NCI-H510A treated with DMSO at 0.1 percent for 48 hours (cell line): ENCODE data around the gene CELF2.
"Not testable (repeated sequence)": the region's sequence is repeated elsewhere in the genome, so short reads cannot be mapped to it uniquely, and the experiment has no call there.

Experiments
- DNase-seq: peaks from one replicate; lab custom pipeline; 2025; lab: John Stamatoyannopoulos, UW

The CELF2 gene

DNA sequence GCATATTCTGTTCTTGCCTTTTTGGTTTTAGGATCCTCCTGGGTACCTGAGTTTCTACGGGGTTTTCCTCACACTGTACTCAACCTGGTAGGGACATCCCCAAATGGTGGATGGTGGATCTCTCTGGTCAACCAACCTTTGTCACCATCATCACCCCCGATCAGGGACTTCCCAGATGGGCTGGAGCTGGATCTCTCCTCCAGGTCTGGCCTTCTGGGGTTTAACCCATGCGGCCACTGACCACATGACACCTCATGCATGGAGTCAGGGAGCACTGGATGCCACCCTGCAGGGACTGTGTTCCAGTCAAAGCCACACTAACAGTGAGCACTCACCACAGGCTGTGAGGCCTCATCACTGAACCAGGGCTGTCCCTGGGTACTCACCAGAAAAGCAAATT, 80.0 kb downstream of the CELF2 start:
- no peak for DNase-seq

DNA sequence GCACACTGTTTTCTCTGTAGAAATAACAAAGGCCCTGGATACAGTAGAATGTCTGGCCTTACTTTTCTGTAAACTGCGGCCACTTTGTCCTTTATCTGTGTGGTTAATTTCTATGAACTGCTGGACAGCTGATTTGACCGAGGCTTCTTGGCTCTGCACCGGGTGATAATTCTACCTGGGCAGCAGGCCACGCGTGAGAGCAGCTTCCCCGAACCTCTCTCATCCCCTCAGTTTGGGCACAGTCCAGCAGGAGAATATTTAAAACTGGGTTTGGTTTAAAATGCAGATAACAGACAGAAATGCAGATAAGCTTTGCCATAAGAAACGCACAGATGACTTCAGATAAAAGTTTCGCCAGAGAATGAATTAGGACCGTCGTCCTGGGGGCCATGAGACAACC, 81.0 kb downstream of the CELF2 start:
- DNase-seq, result no peak

DNA sequence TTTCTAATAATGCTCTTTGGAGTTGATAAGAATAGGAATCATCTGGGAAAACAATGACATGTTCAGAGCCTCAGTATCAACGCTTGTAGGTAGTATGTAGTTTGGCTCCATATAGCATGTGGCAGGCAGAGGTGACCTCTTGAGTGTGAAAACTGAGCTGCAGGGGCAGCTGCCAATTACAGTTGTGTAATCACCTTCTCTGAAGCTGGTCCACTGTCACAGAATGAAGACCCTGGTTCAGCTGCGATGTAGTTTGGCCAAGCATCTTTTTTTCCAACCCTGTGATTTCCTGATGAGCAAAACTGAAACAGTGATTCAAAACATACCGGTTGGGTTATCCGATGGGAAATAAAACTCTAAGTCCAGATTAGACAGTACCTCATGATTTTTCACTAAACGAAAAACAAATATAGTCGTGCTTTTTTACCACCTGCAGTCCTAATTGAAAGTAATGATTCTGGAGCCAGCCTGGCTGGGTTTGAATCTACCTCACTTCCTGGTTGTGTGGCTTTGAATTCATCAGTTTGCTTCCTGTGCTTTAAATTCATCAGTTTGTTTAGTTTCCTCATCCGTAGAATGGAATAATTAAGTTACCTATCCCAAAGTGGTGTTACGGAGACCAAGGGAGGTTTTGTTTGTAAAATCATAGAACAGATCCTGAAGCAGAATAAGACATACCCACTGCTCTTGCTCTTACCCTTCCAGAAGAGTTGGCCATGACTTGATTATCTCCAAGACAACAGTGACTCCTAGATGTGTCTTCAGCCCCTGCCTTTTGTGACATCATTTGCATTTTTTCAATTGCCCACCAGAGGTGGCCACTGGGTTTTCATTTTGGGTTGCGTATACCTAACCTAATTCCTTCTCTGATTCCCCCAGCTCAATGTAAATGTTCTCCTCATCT, 87.4 kb downstream of the CELF2 start:
- DNase-seq, result no peak

DNA sequence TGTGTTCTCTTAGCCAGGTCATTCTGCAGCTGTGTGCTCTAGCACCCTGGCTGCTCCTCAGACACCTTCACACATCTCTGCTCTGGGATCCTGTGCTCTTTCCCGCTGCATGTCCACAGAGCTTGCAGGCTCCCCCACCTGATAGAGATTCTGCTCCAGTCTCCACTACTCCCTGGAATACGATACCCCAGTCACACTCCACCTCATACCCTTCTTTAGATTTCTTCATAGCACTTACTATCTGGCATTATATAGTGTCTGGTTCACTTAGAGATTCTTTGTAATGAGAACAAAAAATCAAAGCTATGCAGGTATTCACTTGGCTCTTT, 88.0 kb downstream of the CELF2 start:
- DNase-seq, result no peak

DNA sequence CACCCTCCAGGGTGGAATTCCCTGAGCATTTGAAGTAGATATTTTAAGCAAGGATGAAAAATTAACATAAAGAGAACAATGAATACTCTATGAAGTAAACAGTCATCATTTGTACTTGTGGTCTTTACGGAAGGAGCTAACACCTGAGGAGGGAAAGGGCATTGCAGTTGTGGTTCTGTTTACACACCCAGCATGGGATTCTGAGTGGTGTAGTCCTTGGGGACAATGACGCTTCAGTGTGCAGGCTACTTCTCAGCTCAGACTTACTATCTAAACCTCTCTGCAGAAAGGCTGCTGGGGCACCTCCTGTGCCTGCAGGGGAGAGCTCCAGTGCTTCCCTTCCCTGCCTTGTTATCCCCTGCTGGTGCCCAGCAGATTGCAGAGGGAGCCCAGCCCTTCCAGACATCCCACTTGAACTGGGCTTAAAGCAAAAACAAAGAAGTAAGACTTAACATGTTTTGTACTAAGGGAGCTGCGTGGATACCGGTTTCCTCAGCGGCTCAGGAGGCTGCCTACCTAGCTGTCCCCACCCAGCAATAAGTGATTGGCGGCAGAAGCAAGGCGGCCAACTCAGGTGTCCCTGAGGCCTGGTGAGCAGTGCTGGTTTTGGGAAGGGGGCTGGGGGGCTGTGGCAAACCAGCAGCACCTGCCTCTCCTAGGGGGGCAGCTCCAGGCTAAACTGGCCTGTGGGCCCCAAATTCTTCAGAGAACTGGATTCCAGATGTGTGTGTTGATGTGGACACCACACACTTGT, 89.1 kb downstream of the CELF2 start:
- DNase-seq, result no peak

DNA sequence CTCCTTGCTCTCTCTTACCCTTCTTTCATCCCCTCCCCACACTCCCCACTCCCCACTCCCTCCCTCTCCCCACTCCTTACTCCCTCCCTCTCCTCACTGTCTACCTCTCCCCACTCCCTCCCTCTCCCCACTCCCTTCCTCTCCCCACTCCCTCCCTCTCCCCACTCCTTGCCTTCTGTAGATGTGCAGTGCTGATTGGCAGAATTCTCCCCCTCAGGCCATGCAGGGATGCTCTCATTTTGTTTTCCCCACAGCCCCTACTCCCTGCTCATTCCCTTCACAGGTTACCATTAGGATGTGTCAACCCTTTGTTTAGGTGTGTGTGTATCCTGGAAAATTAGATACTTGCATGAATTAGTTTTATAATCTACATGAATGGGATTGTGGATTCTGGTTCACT, 90.3 kb downstream of the CELF2 start:
- no peak for DNase-seq

DNA sequence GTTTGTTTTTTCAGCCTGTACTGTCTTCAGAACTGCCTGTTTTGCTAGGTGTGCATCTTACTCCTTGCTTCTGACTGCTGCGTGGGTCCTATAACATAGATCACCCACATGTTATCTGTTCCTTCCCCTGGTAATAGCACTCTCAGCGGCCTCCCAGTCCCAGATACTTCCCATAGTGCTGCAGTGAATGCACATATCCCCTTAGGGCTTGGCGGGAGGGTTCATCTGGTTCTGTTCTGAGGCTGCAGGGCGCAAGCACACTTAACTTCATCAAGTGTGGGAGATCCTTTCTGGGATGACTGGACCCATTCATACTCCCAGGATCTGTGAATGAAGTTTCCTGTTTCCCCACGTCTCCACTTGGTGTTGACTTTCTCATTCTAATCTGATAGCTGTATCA, 90.7 kb downstream of the CELF2 start:
- no peak for DNase-seq

DNA sequence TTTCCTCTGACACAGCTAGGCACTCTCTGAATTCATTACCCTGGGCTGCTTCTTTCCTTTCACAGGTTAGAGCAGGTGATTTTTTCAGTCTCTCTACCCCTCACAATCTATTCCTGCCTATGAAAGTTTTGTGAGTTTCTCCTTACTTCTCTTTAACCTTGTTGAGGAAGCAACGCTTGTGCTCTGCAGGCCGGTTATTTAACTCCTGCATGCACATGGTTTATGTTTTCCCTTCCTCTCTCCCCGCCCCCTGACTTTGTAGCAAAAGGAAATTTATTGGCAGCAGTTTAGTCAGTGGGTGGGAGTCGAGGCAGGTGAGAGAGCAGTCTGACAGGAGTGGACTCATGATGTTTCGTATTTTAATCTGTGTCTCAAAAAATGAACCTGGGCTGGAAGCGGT, 91.9 kb downstream of the CELF2 start:
- DNase-seq, result no peak

DNA sequence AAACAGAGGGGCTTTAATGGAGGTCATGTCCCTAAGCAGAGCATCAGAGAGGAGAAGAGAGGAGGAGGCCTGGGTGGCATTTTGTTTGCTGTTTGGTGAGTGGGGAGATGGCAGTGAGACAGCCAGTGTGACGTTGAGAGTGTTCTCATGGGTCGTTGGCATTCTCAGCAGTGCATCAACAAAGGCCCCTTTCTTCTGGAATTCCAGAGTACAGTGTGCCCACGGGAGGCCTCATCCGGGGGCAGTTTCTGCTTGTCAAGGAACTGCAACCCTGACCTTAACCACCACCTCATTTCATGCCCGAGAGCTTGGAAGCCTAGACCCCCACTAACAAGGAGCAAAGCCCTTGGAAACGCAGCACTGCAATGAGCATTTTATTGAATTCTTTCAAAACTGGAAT, 92.9 kb downstream of the CELF2 start:
- no peak for DNase-seq

DNA sequence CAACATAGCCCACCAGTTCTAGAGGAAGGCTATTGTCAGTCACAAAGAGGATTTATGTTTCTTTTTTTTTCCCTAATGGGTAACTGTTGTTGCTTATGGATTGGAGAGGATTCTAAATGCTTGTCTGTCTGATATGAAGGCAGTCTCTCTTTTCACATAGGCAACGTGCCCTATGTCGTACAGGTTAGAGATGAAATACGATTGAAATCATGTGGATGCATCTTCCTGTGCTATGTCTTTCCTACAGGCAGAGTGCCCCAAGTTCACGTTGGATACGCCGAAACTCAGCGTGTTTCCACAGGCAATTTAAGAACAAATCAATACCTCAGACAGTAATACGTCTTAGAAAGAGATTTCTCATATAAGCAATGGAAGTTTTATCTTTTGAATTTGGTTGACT, 93.8 kb downstream of the CELF2 start:
- DNase-seq, result no peak

DNA sequence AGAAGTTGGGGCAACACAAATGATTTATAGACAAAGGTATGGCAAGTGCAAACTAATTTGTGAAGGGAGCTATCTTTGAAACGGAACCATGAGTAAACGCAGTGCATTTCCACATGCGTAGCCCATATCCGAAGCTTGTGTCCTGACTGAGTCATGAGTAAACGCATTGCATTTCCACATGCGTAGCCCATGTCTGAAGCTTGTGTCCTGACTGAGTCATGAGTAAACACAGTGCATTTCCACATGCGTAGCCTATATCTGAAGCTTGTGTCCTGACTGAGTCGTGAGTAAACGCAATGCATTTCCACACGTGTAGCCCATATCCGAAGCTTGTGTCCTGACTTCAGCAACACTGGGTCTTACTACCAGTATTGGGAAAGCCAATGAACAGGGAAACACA, 95.0 kb downstream of the CELF2 start:
- no peak for DNase-seq

DNA sequence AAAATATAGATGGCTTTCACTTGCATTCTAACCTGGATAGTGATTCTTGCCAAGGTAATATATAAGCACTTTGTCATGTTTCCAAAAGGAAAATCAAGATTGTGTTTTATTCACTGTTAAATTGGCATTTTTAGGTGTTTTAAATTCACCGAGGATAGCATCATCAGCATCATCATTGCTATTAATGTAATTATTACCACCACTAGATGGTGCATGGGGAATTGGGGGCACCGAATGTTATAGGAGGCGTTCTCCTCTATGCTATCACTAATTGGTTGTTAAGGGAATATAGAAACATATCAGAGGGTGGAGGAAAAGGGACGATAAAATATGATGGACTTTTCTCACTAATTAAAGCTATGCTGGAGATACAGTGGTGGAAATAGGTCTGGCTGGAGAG, 95.5 kb downstream of the CELF2 start:
- DNase-seq, result no peak

DNA sequence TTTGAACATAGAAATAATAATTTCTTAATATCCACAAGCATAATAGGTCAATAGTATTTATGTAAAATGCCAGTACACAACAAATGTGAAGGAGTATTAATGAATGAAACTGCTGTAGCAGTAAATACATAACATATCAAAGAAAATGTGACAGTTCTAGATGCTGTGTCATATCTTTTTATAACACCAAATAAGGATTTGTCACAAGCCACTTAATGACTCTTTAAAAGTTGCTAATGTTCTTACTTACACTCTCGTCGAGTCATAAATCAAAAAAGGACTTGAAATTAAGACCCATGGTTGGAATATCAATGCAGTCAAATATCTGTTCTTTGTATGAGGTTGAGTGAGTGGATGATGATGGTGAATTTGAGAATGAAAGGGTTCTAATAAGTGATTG, 96.6 kb downstream of the CELF2 start:
- no peak for DNase-seq

DNA sequence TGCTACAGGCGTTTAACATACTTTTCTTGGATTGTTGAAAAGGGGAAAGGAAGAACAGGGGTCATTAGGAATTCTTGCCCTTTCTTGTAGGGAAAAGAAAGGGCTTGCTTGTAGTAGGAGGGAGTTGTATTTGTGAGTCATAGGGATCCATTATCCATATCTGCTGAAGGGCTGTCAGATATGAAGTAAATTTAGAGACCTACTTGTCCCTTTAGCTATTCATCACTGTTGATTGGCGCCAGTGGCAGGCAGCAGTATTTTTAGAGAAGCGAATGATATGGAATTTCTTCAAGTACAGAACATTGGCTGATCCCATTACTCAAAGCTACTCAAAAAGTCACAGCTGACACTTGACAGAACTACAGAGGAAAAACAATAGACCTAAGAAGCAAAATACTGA, 97.7 kb downstream of the CELF2 start:
- no peak for DNase-seq

DNA sequence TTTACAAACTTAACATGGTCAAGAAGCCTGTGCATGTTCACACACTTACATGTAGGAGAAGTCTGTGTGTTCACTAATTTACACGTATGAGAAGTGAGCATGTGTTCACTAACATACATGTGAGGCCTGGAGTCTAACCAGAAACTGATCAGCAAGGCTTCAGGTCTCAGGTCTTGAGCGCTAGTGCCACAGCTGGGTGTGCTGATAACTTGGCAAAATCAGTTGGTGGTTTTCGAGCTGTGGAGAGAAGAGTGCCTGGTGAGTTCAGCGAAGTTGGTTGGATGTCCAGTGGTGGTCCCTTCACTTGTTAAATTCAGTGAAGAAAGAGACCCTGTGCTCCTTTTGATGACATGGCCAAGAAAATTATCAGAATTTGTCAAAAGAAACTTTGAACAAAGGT, 98.7 kb downstream of the CELF2 start:
- DNase-seq, result no peak

DNA sequence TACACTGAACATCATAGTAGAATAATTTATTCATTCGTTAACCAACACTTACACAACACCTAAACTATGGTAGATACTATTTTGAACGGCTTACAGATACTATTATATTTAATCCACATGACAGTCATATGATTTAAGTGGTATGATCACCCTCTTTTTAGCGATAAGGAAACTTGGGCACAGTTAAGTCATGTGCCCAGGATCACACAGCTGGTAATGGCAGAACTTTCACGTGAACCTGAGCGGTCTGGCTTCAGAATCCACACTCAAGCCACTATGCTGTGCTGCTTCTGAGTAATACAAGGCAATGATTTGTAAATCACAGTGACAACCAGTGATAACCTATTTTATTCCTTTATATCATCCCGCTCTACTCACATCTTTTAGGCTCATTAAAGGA, 99.1 kb downstream of the CELF2 start:
- DNase-seq, result no peak

DNA sequence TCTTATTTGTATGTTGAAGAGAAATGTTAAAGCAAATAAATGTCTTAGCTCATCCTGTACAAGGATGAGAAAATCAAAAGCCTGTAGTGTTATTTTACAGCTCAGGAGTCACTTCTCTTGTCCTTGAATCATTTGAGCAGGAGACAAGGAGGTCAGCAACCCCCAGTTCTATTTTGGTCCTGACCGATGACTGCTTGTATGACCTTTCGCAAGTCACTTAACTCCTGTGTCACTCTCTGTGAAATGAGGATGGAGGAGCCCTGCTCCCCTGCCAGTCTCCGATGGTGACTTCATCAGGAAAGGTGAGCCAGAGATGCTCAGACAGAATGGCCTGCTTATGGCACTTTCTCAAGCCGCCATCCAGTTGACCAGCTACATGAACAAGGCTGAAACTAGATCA, 101.0 kb downstream of the CELF2 start:
- DNase-seq, result no peak

DNA sequence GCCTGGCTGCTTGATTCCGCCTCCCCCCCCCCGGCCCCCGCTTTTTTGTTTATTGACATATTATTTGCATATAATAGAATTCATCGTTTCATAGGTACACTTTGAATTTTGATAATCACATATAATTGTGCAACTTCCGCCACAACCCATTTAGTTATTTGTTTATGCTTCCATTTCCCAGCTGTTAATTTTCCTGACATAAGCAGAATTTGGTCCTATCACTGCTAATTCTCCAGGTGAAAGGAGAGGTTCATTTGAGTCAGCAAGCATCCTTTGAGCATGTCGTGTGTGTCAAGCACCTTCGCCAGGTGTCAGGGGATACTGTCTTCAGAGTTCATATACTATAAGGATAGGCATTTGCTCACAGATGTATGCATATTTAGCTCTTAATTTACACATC, 102.2 kb downstream of the CELF2 start:
- no peak for DNase-seq

DNA sequence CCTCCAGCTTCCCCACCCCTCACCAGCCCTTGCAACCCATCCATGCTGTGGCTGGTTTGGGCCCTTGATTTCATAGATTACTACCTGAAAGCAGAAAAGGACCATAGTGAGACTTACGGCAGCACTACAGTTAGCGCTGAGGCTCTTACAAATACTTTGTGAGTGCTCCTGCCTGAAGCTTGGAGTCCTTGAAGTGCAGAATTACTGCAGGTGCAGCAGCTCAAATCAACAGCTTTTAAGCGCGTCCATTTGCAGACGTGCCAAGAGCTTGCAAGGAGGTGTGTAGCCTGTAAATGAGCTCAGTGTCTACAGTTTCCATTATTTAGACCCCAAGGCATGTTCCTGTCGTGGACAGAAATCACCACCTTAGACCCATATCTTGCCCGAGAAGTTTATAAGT, 103.0 kb downstream of the CELF2 start:
- no peak for DNase-seq

DNA sequence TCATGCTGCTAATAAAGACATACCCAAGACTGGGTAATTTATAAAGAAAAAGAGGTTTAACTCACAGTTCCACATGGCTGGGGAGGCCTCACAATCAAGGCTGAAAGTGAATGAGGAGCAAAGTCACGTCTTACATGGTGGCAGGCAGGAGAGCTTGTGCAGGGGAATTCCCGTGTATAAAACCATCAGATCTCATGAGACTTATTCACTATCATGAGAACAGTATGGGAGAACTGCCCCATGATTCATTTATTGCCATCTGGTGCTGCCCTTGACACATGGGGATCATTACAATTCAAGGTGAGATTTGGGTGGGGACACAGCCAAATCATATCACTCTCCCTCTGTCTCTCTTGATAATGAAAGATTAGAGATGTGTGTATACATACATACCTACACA, 106.2 kb downstream of the CELF2 start:
- DNase-seq, result not testable (repeated sequence)

DNA sequence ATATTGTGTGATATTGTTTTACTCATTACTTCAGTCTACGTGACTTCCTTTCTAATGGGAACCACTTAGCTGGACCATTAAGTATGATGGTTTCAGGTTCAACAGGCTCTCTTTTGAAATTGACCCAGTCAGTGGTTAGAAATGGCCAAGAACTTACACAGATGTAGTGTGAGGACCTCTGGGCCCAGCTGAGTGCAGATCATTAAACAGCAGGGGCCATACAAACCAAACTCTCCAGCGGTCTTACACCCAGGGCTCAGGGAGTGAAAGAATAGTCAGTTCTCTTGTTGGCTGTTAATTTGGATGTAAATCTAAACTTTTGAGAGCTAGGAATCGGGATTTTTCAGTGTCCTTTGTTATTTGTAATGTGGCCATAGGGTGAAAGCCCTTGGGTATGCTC, 107.3 kb downstream of the CELF2 start:
- DNase-seq, result no peak

DNA sequence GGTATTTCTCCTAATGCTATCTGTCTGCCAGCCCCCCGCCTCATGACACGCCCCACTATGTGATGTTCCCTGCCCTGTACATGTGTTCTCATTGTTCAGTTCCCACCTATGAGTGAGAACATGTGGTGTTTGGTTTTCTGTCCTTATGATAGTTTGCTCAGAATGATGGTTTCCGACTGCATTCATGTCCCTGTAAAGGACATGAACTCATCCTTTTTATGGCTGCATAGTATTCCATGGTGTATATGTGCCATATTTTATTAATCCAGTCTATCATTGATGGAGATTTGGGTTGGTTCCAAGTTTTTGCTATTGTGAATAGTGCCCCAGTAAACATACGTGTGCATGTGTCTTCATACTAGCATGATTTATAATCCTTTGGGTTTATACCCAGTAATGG, 109.3 kb downstream of the CELF2 start:
- DNase-seq, result not testable (repeated sequence)

DNA sequence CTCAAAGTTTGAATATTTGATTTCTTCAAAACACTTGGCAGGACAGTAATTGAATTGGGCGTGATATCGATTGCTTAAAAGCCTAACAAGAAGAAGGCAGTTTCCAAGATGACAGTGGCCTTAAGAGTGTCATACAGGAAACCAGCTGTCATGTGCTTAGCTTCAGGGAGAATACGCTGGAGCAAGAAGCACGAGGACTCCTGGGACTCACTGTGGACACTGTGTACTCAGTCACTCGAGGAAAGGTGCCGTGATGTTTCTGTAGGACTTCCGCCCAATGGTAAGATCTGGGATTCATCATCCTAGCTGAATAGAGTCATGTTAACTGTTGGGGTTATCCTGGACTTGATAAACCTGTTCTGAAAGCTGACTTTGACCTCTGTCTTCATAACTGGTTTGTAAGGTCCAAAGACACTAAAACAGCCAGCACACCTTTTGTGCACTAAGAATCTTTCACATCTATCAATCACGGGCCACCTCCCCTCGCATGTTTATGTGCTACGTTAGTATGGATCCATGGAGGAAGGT, 113.5 kb downstream of the CELF2 start:
- DNase-seq, result no peak
